Gastrocnemius medialis (tissue), 4 donors: ENCODE data around the gene CYP2C19. TPM values are rescaled to one million over a fixed set of nuclear protein-coding genes. Genes with fewer than 3 reads are reported as not detected.
"Not testable (repeated sequence)": the region's sequence is repeated elsewhere in the genome, so short reads cannot be mapped to it uniquely, and the experiment has no call there.

ENCODE experiments used
- ATAC-seq, 2 donors: fragments of 150-250 bp; one replicate each; pipeline ENCODE4 v1.9.1; 2016
- DNase-seq, 2 donors: peaks; one replicate each; pipeline ENCODE4 v3.0.0-alpha.2; 2019
- H3K27ac ChIP-seq, 4 donors: fragments of 200-600 bp; sonication (generic); 1 replicate in 1 of 4; 2 replicates in 3 of 4; pipeline ENCODE4 v1.5.1; 2016 to 2018; ENCODE audit warnings: mild to moderate bottlenecking in 2 of 4, moderate library complexity in 1 of 4
- H3K27me3 ChIP-seq, 3 donors: fragments of 200-600 bp; sonication (generic) in 2 of 3; 1 replicate in 1 of 3; 2 replicates in 2 of 3; pipeline versions ENCODE4 v1.5.1 to v1.6.0; 2016 to 2019; ENCODE audit warnings: mild to moderate bottlenecking in 1 of 3, moderate library complexity in 1 of 3
- H3K36me3 ChIP-seq, 2 donors: fragments of 200-600 bp; sonication (generic) in 1 of 2; one replicate each; pipeline ENCODE4 v1.5.1; 2017 to 2018
- H3K4me1 ChIP-seq, 2 donors: fragments of 200-600 bp; sonication (generic) in 1 of 2; one replicate each; pipeline ENCODE4 v1.5.1; 2016 to 2017; ENCODE audit warnings: mild to moderate bottlenecking in 2 of 2
- H3K4me3 ChIP-seq, 4 donors: fragments of 200-600 bp; sonication (generic) in 3 of 4; 1 replicate in 1 of 4; 2 replicates in 3 of 4; pipeline ENCODE4 v1.5.1; 2016 to 2019; ENCODE audit warnings: mild to moderate bottlenecking in 2 of 4
- H3K9me3 ChIP-seq, 3 donors: fragments of 200-600 bp; sonication (generic) in 2 of 3; 1 replicate in 1 of 3; 2 replicates in 2 of 3; pipeline ENCODE4 v1.5.1; 2016 to 2019
- CTCF ChIP-seq, 5 experiments: fragments of 450-650 bp in 3 of 5; fragments of 200-600 bp in 2 of 5; sonication (generic) in 2 of 5; IDR thresholded peaks in 4 of 5; conservative IDR thresholded peaks in 1 of 5; 1 replicate in 4 of 5; 2 replicates in 1 of 5; pipeline ENCODE4 v1.5.1; 2016 to 2019; ENCODE audit warnings: antibody characterized with exemption in 5 of 5, mild to moderate bottlenecking in 3 of 5, moderate library complexity in 3 of 5
- POLR2A ChIP-seq, 2 donors: fragments of 450-650 bp; IDR thresholded peaks; one replicate each; pipeline ENCODE4 v1.6.1; 2017; ENCODE audit warnings: antibody characterized with exemption in 2 of 2, mild to moderate bottlenecking in 2 of 2, moderate library complexity in 2 of 2
- in situ Hi-C, 4 donors: fragments of 200-750 bp; cut with MboI; loops; one replicate each; pipeline versions ENCODE4 v1.15.0 to v1.8.0; 2017; ENCODE audit warnings: low sequenced_read_pairs in 4 of 4
- intact Hi-C: fragments of 100-400 bp; cut with DNase I; formaldehyde crosslinking; loops from one replicate; pipeline ENCODE4 v1.15.1; 2023; ENCODE audit warnings: low total_unique reads
- total RNA-seq, 4 donors: library from RNA; depleted of rRNA; stranded (reverse); fragments of >200 nt; gene quantifications; one replicate each; pipeline versions ENCODE4 v1.1.0 to v1.2.3, GENCODE V29; 2016

Gene CYP2C19
- total RNA-seq, 4 donors from 2014 or later = 0.15 TPM; not detected in 3

GRCh38 chr10:94747838-94748237 lies 14.6 kb upstream of the CYP2C19 start:
- no peaks in the 10 kb centered on the region for H3K27me3 ChIP-seq
- in situ Hi-C loops = no loop called here
- no peak for ATAC-seq
- H3K4me3 ChIP-seq = no peak overlapping the region
- TF ChIP-seq CTCF (IDR thresholded peaks at IDR 0.05 in 4 of 5, conservative IDR thresholded peaks at IDR 0.05 in 1 of 5) (no peak), POLR2A (IDR thresholded peaks at IDR 0.05) (no peak)
- H3K9me3 ChIP-seq = no peaks in the 10 kb centered on the region
- no peaks in the 10 kb centered on the region for H3K36me3 ChIP-seq
- no peaks in the 10 kb centered on the region for H3K4me1 ChIP-seq
- DNase-seq = no peak
- no peak overlapping the region for H3K27ac ChIP-seq
- intact Hi-C loops = no loop called here

- H3K9me3 ChIP-seq = no peaks in the 10 kb centered on the region
- ATAC-seq (no peak), DNase-seq (no peak)
- no peaks in the 10 kb centered on the region for H3K27me3 ChIP-seq
- H3K4me3 ChIP-seq = no peak overlapping the region
- in situ Hi-C loops = no loop called here
- H3K4me1 ChIP-seq = no peaks in the 10 kb centered on the region
- no peak overlapping the region for H3K27ac ChIP-seq
- TF ChIP-seq POLR2A (IDR thresholded peaks at IDR 0.05) (no peak), CTCF (IDR thresholded peaks at IDR 0.05 in 4 of 5, conservative IDR thresholded peaks at IDR 0.05 in 1 of 5) (no peak)
- H3K36me3 ChIP-seq = no peaks in the 10 kb centered on the region
- intact Hi-C loops = no loop called here
Measured at GRCh38 chr10:94757916-94758315, 4.6 kb upstream of the CYP2C19 start.

- H3K9me3 ChIP-seq = no peaks in the 10 kb centered on the region
- intact Hi-C loops (no loop called here), in situ Hi-C loops (no loop called here)
- TF ChIP-seq POLR2A (IDR thresholded peaks at IDR 0.05) (no peak), CTCF (IDR thresholded peaks at IDR 0.05 in 4 of 5, conservative IDR thresholded peaks at IDR 0.05 in 1 of 5) (no peak)
- no peaks in the 10 kb centered on the region for H3K36me3 ChIP-seq
- no peak overlapping the region for H3K27ac ChIP-seq
- H3K27me3 ChIP-seq = no peaks in the 10 kb centered on the region
- DNase-seq = no peak
- no peak overlapping the region for H3K4me3 ChIP-seq
- H3K4me1 ChIP-seq = no peaks in the 10 kb centered on the region
- ATAC-seq = no peak
Measured at GRCh38 chr10:94760586-94761178, 1.8 kb upstream of the CYP2C19 start.

- DNase-seq, H3K36me3 ChIP-seq, H3K4me1 ChIP-seq, H3K27ac ChIP-seq, intact Hi-C loops, H3K27me3 ChIP-seq, H3K9me3 ChIP-seq, ATAC-seq, in situ Hi-C loops, H3K4me3 ChIP-seq: not testable (repeated sequence)
Measured at GRCh38 chr10:94775425-94775824, 12.9 kb downstream of the CYP2C19 start.

GRCh38 chr10:94777886-94778458 lies 15.5 kb downstream of the CYP2C19 start:
- no peak overlapping the region for H3K4me3 ChIP-seq
- no peaks in the 10 kb centered on the region for H3K36me3 ChIP-seq
- no peaks in the 10 kb centered on the region for H3K27me3 ChIP-seq
- no peaks in the 10 kb centered on the region for H3K4me1 ChIP-seq
- H3K27ac ChIP-seq = no peak overlapping the region
- intact Hi-C loops = no loop called here
- no peak for DNase-seq
- ATAC-seq = no peak
- TF ChIP-seq POLR2A (IDR thresholded peaks at IDR 0.05) (no peak), CTCF (IDR thresholded peaks at IDR 0.05 in 4 of 5, conservative IDR thresholded peaks at IDR 0.05 in 1 of 5) (no peak)
- in situ Hi-C loops = no loop called here
- H3K9me3 ChIP-seq = no peaks in the 10 kb centered on the region
